Raji (cell line): ENCODE data around the gene SLC9C1.

Experiments
- POLR2A ChIP-seq: IDR thresholded peaks from 2 replicates; pipeline ENCODE4 v1.6.1; 2011; ENCODE audit warnings: low read depth, low read length, control low read depth; ENCODE audit not compliant: insufficient read depth

Gene SLC9C1

GRCh38 chr3:112092496-112093179 lies 201.4 kb downstream of the SLC9C1 start:
- TF ChIP-seq POLR2A, result no peak

- no peak for TF ChIP-seq POLR2A
Observed at GRCh38 chr3:112090887-112091586, 203.0 kb downstream of the SLC9C1 start.
